PC-9 (cell line): ENCODE measurements around the gene ETV6. TPM values are rescaled to one million over a fixed set of nuclear protein-coding genes. Genes with fewer than 3 reads are reported as not detected.
A peak's percentile ranks its signal among the peaks of the same experiment; 100 is the strongest.

Source experiments
- BruUV-seq: library from RNA; stranded (reverse); fragments of 400-500 nt; replicated peaks from 2 replicates; lab custom pipeline; 2021; lab: Mats Ljungman, UMichigan
- CTCF ChIA-PET: fragments of 300-600 bp; sonication (Branson Sonifier 250); formaldehyde crosslinking; loops from one replicate; lab custom pipeline; 2022; ENCODE audit warnings: antibody characterized with exemption; lab: Charles Lee
- POLR2A ChIA-PET: fragments of 300-600 bp; sonication (Branson Sonifier 250); formaldehyde crosslinking; loops from one replicate; lab custom pipeline; 2022; ENCODE audit warnings: antibody characterized with exemption; ENCODE audit not compliant: unreplicated experiment; lab: Charles Lee
- DNase-seq, 2 experiments: peaks; one replicate each; pipeline versions ENCODE4 v3.0.0 to v3.0.0-alpha.2; 2015 to 2022; ENCODE audit warnings: mixed read lengths in 1 of 2
- H2AFZ ChIP-seq: fragments of 200-600 bp; sonication (generic); 2 replicates; pipeline ENCODE4 v1.8.1; 2017; ENCODE audit warnings: antibody characterized with exemption
- H3F3A ChIP-seq: fragments of 200-600 bp; sonication (generic); 2 replicates; pipeline ENCODE4 v1.8.1; 2017; ENCODE audit warnings: antibody characterized with exemption, mild to moderate bottlenecking, low read depth; ENCODE audit not compliant: insufficient read depth
- H3K27ac ChIP-seq: fragments of 200-600 bp; sonication (generic); 2 replicates; pipeline ENCODE4 v1.6.1; 2016; ENCODE audit warnings: mixed run types
- H3K27me3 ChIP-seq: fragments of 200-600 bp; sonication (generic); 2 replicates; pipeline ENCODE4 v1.6.1; 2016; ENCODE audit warnings: low read depth, mixed run types; ENCODE audit not compliant: insufficient read depth
- H3K36me3 ChIP-seq: fragments of 200-600 bp; sonication (generic); 2 replicates; pipeline ENCODE4 v1.6.1; 2016; ENCODE audit warnings: low read depth, mixed run types
- H3K4me1 ChIP-seq: fragments of 200-600 bp; sonication (generic); replicated peaks from 2 replicates; pipeline ENCODE4 v1.6.1; 2016; ENCODE audit warnings: mixed run types; ENCODE audit not compliant: insufficient read depth
- H3K4me2 ChIP-seq: fragments of 200-600 bp; sonication (generic); 2 replicates; pipeline ENCODE4 v1.6.1; 2017; ENCODE audit warnings: mixed run types
- H3K4me3 ChIP-seq: fragments of 200-600 bp; sonication (generic); 2 replicates; pipeline ENCODE4 v1.6.1; 2016; ENCODE audit warnings: mixed run types
- H3K79me2 ChIP-seq: fragments of 200-600 bp; sonication (generic); 2 replicates; pipeline ENCODE4 v1.6.1; 2017; ENCODE audit warnings: low read depth, mixed run types
- H3K9me2 ChIP-seq: fragments of 200-600 bp; sonication (generic); 2 replicates; pipeline ENCODE4 v1.8.1; 2017; ENCODE audit warnings: mild to moderate bottlenecking; ENCODE audit not compliant: insufficient read depth
- H3K9me3 ChIP-seq: fragments of 200-600 bp; sonication (generic); 2 replicates; pipeline ENCODE4 v1.8.1; 2016; ENCODE audit warnings: low read depth; ENCODE audit not compliant: insufficient read depth
- H4K20me1 ChIP-seq: fragments of 200-600 bp; sonication (generic); 2 replicates; pipeline ENCODE4 v1.8.1; 2017; ENCODE audit not compliant: insufficient read depth
- EZH2 ChIP-seq: fragments of 200-600 bp; sonication (generic); IDR thresholded peaks from 2 replicates; pipeline ENCODE4 v1.8.0; 2017; ENCODE audit warnings: antibody characterized with exemption, low read depth
- intact Hi-C: fragments of 100-400 bp; cut with micrococcal nuclease; formaldehyde crosslinking; loops from one replicate; pipeline ENCODE4 v1.10.0; 2022; ENCODE audit not compliant: unreplicated experiment
- total RNA-seq: library from RNA; stranded (reverse); gene quantifications from 2 replicates; pipeline ENCODE4 v1.2.3, GENCODE V29; 2021
- TF ChIP-seq, protein P1 (sequence below): fragments of 200-600 bp; sonication (generic); conservative IDR thresholded peaks from 2 replicates; pipeline ENCODE4 v1.6.1; 2017; ENCODE audit warnings: mixed run types, antibody characterized with exemption, mild to moderate bottlenecking, moderate library complexity

Gene ETV6
- total RNA-seq, 1 experiment from 2014 or later: 62.8 TPM

DNA sequence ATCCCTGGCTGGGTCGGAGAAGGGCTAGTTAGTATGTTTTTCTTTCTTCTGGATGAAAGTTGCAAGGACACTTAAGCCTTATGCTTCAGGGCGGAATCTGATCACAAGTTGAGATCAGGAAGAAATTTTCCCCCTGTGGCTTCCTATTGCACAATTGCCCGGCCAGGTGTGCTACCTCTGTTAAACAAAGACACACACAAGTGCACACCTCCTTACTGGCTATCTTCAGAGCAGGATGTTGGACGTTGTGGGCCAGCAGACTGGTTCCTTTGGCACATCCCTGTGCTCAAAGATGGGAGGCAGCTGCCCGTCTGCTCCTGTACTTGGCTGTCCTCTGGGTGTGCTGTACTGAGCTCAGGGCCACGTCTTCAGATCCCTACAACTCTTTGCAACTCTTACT is 19.1 kb downstream of the ETV6 start:
- Histone ChIP-seq H3K36me3 (no peaks in the 10 kb centered on the region), H3K27me3 (no peaks in the 10 kb centered on the region), H3K9me2 (no peaks in the 10 kb centered on the region), H3F3A (peaks cover 12% of the 10 kb centered on the region; the same call in 1 of the 2 replicates), H3K4me3 (0 out of 2 replicates have a peak overlapping the region, but pooled peaks have one; percentile 16), H3K4me2 (peak overlapping the region; percentile 45), H2AFZ (no peak overlapping the region), H3K4me1 (peaks cover 17% of the 10 kb centered on the region), H3K27ac (peak overlapping the region; percentile 27; the same call in 1 of the 2 replicates), H3K79me2 (peaks cover 73% of the 10 kb centered on the region), H3K9me3 (no peaks in the 10 kb centered on the region), H4K20me1 (no peaks in the 10 kb centered on the region)
- ChIA-PET CTCF (no interaction called here), POLR2A (interaction anchor here (0.5 kb wide), 1 partner anchor 10 kb away, joined by 3 read pairs; no protein-coding TSS in a partner anchor)
- peak; percentile 31 to 69 for DNase-seq
- BruUV-seq: no TSS peak
- intact Hi-C loops: no loop called here
- no peak for TF ChIP-seq EZH2
- TF ChIP-seq, protein P1, sequence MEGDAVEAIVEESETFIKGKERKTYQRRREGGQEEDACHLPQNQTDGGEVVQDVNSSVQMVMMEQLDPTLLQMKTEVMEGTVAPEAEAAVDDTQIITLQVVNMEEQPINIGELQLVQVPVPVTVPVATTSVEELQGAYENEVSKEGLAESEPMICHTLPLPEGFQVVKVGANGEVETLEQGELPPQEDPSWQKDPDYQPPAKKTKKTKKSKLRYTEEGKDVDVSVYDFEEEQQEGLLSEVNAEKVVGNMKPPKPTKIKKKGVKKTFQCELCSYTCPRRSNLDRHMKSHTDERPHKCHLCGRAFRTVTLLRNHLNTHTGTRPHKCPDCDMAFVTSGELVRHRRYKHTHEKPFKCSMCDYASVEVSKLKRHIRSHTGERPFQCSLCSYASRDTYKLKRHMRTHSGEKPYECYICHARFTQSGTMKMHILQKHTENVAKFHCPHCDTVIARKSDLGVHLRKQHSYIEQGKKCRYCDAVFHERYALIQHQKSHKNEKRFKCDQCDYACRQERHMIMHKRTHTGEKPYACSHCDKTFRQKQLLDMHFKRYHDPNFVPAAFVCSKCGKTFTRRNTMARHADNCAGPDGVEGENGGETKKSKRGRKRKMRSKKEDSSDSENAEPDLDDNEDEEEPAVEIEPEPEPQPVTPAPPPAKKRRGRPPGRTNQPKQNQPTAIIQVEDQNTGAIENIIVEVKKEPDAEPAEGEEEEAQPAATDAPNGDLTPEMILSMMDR: no peak

DNA sequence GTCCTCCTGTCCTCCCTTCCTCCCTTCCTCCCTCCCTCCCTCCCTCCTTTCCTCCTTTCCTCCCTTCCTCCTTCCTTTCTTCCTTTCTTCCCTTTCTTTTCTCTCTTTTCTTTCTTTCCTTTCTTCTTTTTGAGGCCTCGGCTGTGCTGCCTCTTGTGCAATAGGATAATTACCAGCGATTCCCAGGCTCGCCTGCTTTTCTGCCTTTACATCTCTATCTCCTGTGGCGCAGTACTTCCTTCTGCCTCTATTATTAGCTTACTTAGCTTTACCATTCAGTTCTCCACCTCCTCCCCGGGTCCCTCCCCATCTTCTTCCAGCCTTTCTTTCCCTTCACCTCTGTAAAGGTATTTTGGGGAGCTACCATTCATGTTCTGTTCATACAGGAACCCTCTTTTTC is 19.9 kb downstream of the ETV6 start:
- Histone ChIP-seq H3F3A (peaks cover 12% of the 10 kb centered on the region; the same call in 1 of the 2 replicates), H2AFZ (no peak overlapping the region), H3K4me3 (no peak overlapping the region), H3K36me3 (no peaks in the 10 kb centered on the region), H3K4me2 (no peak overlapping the region), H3K9me3 (no peaks in the 10 kb centered on the region; the same call in 1 of the 2 replicates), H3K27me3 (no peaks in the 10 kb centered on the region), H3K27ac (no peak overlapping the region), H3K4me1 (peaks cover 23% of the 10 kb centered on the region), H3K79me2 (peaks cover 73% of the 10 kb centered on the region), H3K9me2 (no peaks in the 10 kb centered on the region), H4K20me1 (no peaks in the 10 kb centered on the region)
- intact Hi-C loops: no loop called here
- CTCF ChIA-PET: interaction anchor here (0.6 kb wide), 1 partner anchor 15 kb away, joined by 4 read pairs; no protein-coding TSS in a partner anchor
- DNase-seq: no peak
- POLR2A ChIA-PET: interaction anchor here (0.5 kb wide), 1 partner anchor 11 kb away, joined by 3 read pairs; no protein-coding TSS in a partner anchor
- no peak for TF ChIP-seq EZH2
- TF ChIP-seq, protein P1: no peak
- BruUV-seq: no TSS peak

DNA sequence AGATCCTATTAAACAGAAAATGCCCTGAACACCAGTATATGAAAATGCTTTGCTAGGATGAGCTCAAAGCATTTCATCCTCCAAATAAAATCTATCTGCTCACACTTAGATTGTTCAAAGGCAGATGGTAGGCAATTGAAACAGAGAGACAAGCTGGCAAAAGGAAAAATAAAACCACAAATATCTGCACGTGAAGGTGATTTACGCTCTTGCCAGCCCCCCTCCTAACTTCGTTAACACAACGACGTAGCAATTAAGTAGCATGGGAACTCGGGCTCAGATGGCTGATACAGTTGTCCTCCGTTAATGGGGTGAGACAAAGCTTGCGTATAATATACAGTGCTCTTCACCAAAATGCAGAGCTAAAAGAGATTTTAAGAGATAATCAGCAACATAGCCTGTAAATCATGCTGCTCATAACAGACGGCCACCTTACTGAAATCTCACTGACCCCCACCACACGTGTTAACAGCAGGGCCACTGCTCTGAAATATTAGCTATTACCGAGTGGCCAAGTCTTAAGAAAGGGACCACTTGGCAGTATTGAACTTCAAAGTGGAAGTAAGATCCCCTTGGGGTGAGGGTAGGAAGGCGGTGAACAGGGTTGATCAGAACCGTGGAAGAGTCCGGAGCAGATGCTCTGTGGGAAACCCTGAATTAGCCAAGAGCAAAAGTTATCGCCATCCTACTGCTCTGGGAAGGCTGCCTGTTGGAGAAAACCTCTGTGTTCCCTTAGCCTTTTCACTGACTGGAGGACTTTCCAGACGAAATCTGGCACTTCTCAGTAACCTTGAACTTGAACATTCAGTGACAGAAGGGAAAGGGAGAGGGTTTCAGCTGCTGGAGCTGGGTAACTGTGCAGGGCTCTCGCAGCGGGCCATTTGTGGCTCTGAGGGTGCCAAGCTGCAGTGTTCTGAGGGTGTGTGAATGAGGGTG is 23.1 kb downstream of the ETV6 start:
- Histone ChIP-seq H3K27me3 (no peaks in the 10 kb centered on the region), H3K36me3 (no peaks in the 10 kb centered on the region), H3F3A (peaks cover 12% of the 10 kb centered on the region; the same call in 1 of the 2 replicates), H3K9me3 (no peaks in the 10 kb centered on the region; the same call in 1 of the 2 replicates), H3K4me1 (peaks cover 23% of the 10 kb centered on the region), H3K27ac (no peak overlapping the region), H4K20me1 (no peaks in the 10 kb centered on the region; the same call in 1 of the 2 replicates), H3K9me2 (no peaks in the 10 kb centered on the region), H2AFZ (no peak overlapping the region), H3K79me2 (peaks cover 69% of the 10 kb centered on the region), H3K4me2 (no peak overlapping the region), H3K4me3 (no peak overlapping the region)
- TF ChIP-seq, protein P1: no peak
- no peak for TF ChIP-seq EZH2
- DNase-seq: no peak
- POLR2A ChIA-PET: interaction anchor here (0.6 kb wide), 1 partner anchor 288 kb away, joined by 8 read pairs; no protein-coding TSS in a partner anchor
- CTCF ChIA-PET: no interaction called here
- BruUV-seq: no TSS peak
- intact Hi-C loops: no loop called here
